ENCODE data around the gene KDM4C.
"Not testable (repeated sequence)": the region's sequence is repeated elsewhere in the genome, so short reads cannot be mapped to it uniquely, and the experiment has no call there.

KDM4C gene

DNA sequence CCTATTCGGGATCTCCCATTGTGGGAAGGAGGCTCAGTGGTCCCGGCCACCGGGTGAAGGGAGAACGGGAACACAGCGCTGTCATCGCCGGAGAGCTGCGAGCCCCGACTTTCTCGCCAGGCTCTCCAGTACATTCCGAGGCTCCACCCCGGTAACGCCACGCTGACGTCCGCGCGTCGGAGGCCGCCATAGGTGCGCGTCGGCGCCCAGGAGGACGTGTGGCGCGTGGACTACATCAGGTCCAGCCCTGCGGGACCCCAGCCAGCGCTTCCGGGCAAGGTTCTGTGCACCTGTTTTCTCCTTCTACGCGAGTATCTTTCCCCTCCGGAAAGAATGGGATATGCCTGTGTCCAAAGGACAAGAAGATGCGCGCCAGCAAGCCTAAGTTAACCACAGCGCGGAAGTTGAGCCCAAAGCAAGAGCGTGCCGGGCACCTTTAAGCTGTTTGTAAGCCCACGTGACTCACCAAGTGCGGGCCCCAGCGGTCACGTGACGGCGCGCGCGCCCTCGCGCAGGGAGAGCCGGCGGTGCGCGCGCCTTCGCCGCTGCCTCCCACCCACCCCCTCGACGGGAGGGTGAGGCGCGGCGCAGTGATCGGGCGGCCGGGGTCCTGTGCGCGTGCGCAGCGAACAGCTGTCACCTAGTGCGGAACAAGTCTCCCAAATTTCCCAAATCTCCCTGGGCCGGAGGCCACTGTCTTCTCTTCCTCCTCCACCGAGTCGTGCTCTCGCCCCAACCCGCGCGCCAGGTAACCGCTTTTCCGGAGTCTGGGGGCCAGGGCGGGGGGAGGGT lies at the start of gene KDM4C:
Gene KDM4C (plus strand): TSS at position 518 of the 792 bp plus-strand sequence. CDS start 35,016 bp downstream, outside the sequence.
- DNase-seq (ENCODE audit: low read depth), result peak; percentile 95

DNA sequence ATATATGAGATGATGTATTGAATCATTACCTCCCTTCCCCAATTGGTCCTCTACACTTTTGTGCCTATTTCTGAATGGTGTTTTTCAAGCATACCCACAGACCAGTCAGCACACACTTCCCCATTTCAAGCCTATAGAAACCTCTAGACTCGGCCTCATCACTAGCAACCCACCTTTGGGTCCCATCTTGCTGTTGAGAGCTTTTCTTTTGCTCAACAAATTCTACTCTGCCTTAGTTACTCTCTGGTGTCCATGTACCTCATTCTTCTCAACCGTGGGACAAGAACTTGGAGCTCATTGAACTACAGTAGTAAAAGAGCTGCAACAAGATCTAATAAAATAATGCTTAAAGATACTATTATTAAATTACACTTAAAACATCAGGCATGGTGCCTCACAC lies 49.0 kb upstream of the KDM4C start:
- no peak for DNase-seq (ENCODE audit: low read depth)

DNA sequence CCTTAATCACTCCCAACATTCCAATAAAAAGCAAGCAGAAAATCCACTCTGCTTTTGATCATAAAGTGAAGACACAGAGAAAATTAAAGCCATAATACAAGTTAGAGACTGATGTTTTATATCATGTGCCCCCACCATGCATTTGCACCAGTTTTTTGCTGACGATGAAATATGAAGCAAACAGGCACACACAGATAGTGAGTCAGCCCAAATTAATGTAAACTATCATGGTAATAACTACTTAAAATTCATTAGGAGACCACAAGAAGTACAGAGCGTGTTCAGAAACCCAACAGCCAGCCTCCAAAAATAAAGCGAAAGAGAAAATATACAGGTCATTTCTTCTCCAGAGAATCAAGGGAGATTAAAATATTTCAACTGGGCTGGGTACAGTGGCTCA lies 46.4 kb upstream of the KDM4C start:
- peak; percentile 72 for DNase-seq (ENCODE audit: low read depth)

- no peak for DNase-seq (ENCODE audit: low read depth)
Observed at GRCh38 chr9:6712041-6712440, 45.7 kb upstream of the KDM4C start.

DNA sequence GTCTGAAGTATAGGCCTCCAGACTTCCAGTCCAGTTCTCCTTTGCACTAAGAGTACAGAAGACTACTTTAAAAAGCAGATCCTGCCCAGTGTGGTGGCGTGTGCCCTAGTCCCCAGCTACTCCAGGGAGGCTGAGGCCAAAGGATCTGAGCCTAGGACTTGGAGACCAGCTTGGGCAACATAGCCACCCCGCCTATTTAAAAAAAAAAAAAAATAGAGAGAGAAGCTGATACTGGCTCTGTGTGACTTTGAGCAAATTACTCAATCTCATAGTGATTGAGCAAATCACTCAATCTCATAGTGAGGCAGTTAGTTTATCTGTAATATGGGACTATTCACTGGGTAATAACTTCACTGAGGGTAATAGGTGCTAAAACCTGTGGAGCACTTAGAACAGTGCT lies 43.6 kb upstream of the KDM4C start:
- DNase-seq (ENCODE audit: low read depth), result no peak

GRCh38 chr9:6715153-6715754 lies 42.5 kb upstream of the KDM4C start:
- DNase-seq (ENCODE audit: low read depth), result not testable (repeated sequence)

- DNase-seq (ENCODE audit: low read depth), result no peak
Observed at GRCh38 chr9:6715755-6716643, 41.8 kb upstream of the KDM4C start.

DNA sequence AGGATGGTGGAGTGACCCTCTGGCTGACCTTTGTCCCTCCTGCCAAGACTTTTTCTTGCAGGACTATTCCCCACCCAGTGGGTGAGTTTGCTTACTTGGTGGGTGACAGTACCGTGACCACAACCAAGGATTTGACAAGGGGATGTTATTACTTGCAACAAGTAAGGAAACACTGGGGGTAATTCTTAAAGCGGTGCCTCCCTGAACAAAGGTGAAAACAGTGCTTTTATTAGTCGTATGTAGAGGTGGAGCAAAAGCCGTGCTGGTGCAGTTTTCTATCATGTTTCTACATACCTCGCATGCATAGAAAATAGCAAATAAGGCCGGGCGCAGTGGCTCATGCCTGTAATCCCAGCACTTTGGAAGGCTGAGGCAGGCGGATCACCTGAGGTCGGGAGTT lies 41.0 kb upstream of the KDM4C start:
- DNase-seq (ENCODE audit: low read depth), result no peak

DNA sequence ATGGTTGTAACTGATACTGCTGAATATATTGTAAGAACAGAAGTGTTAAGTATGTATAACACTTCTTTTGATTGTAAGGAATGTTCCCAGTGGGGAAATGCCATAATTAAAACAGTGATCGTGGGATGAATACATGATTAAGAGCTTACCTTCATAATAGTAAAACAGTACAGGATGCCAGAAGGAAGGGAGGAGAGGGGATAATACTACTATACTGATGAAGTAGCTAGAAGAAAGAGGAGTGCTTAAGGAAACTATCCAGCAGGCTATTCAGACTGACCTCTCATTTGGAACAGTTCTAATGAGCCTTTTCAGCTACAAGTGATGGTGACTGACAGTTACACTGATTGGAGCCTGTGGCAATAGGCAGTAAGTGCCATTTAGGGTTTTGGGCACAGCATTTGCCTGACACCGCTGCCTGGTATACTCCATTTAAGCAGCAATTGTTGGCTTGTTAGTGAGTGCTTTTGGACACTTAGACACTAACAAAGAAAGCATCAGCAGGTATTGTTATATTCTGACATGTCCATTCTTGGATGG lies 33.8 kb upstream of the KDM4C start:
- DNase-seq (ENCODE audit: low read depth), result no peak

DNA sequence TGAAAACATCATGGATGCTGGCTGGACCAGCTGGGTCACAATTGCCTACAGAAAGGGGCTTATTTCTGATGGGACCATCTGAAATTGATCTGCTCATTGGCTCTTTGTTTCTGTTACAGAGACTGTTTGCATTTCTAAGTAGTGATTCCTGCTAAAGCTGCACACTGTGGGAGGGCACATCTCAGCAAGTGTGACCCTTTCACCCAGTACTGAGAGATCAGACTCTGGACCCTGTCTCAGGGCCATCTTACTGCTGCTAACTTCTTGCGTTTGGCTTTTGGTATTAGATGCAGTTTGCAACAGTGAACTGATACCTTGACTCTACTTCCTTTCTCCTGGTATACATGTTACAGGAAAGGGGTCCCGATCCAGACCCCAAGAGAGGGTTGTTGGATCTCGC lies 24.5 kb upstream of the KDM4C start:
- no peak for DNase-seq (ENCODE audit: low read depth)

DNA sequence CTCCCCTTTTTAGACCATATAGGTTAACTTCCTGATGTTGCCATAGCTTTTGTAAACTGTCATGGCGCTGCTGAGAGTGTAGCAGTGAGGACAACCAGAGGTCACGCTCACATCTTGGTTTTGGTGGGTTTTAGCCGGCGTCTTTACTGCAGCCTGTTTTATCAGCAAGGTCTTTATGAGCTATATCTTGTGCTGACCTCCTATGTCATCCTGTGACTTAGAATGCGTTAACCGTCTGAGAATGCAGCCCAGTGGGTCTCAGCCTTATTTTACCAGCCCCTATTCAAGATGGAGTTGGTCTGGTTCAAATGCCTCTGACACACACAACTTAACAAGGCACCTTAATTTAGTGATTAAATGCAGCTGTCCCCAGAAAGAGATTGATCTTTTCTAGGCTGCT lies 23.9 kb upstream of the KDM4C start:
- no peak for DNase-seq (ENCODE audit: low read depth)

DNA sequence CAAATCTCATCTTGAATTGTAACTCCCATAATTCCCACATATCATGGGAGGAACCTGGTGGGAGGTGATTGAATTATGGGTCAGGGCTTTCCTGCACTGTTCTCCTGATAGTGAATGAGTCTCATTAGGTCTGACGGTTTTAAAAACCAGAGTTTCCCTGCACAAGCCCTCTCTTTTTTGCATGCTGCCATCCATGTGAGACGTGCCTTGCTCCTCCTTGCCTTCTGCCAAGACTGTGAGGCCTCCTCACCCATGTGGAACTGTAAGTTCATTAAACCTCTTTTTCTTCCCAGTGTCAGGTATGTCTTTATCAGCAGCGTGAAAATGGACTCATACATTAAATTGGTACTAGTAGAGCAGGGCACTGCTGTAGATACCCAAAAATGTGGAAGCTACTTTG lies 22.4 kb upstream of the KDM4C start:
- no peak for DNase-seq (ENCODE audit: low read depth)

- DNase-seq (ENCODE audit: low read depth), result peak; percentile 31
Observed at GRCh38 chr9:6739218-6739617, 18.6 kb upstream of the KDM4C start.

DNA sequence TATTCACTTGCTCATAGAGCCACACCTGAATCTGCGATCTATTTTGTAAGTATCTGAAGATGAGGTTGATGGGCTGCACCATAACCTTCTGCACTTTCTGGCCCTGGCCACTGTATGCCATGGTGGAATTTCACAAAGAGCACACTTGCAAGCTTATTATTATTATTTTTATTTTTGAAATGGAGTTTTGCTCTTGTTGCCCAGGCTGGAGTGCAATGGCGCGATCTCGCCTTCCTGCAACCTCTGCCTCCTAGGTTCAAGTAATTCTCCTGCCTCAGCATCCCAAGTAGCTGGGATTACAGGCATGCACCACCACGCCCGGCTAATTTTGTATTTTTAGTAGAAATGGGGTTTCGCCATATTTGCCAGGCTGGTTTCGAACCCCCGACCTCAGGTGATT lies 8.9 kb upstream of the KDM4C start:
- not testable (repeated sequence) for DNase-seq (ENCODE audit: low read depth)

DNA sequence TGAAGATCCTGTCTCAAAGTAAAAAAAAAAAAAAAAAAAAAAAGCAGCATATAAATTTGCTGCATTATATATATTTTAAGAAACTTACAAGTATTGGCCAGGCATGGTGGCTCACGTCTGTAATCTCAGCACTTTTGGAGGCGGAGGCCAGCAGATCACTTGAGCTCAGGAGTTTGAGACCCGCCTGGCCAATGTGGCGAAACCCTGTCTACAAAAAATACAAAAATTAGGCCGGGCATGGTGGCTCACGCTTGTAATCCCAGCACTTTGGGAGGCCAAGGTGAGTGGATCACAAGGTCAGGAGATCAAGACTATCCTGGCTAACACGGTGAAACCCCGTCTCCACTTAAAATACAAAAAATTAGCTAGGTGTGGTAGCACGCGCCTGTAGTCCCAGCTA lies 2.9 kb upstream of the KDM4C start:
- DNase-seq (ENCODE audit: low read depth), result not testable (repeated sequence)

- peak; percentile 87 for DNase-seq (ENCODE audit: low read depth)
Observed at GRCh38 chr9:6757132-6757455, 679 bp upstream of the KDM4C start.

GRCh38 chr9:6758248-6758497 lies 400 bp downstream of the KDM4C start:
- no peak for DNase-seq (ENCODE audit: low read depth)

DNA sequence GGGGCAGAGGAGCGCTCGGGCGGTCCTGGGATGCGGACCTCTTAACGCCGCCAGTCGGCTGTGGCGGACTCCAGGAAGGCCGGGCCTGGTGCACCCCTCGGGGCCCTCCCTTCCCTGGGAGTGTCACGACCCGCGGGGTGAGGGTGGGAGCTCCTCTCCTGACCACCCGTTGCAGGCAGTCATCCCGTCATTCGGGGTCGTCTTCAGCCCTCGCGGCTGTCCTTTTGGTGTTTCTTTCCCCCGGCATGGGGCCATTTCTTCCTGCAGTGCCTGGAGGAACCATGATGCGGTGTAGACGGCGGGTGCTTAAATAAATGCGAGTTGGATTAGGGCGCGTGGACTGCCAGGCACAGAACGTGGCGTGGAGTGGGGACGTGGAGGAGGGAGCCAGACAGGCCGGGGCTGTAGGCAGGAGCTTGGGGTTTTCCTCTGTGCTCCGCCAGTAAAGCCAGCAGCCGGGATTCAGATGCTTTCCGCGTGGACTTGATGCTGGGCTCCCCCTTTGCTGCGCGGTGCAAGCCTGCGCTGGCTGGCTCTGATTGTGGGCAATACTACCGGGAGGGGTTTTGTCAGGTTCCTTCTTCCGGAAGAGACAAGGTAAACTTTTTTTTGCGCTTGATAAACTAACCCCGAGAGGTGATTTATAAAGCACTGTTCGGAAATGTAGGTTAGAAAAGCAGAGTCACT lies 868 bp downstream of the KDM4C start:
- DNase-seq (ENCODE audit: low read depth), result peak; percentile 68

DNA sequence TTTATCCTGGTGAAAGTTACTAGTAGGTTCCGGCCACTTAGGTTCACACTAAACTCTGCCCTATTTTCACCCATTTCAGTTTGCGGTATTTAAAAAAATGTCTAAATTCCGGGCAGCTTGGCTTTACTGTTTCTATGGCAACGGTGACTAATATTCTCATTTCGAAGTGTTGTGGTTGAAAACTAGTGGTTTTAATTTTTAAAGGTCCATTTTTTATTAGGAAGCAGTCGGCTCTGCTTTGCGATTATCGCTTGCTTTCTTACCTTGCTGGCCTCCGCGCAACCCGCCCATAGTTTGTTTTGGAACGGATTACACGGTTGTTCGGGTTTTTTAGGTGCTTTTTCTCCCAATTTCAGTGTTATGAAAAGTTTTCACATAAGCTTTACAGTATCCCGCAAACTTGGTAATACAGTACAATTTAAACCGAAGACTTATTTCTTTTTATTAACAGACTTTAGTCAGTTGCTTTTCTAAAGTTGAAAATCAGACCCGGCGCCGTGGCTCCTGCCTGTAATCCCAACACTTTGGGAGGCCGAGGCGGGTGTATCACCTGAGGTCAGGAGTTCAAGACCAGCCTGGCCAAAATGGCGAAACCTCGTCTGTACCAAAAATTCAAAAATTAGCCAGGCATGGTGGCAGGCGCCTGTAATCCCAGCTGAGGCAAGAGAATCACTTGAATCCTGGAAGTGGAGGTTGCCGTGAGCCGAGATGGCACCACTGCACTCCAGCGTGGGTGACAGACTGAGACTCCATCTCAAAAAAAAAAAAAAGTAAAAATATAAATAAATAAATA lies 1.6 kb downstream of the KDM4C start:
- DNase-seq (ENCODE audit: low read depth), result peak; percentile 88

- DNase-seq (ENCODE audit: low read depth), result no peak
Observed at GRCh38 chr9:6761306-6761705, 3.5 kb downstream of the KDM4C start.

GRCh38 chr9:6763244-6763643 lies 5.5 kb downstream of the KDM4C start:
- no peak for DNase-seq (ENCODE audit: low read depth)

DNA sequence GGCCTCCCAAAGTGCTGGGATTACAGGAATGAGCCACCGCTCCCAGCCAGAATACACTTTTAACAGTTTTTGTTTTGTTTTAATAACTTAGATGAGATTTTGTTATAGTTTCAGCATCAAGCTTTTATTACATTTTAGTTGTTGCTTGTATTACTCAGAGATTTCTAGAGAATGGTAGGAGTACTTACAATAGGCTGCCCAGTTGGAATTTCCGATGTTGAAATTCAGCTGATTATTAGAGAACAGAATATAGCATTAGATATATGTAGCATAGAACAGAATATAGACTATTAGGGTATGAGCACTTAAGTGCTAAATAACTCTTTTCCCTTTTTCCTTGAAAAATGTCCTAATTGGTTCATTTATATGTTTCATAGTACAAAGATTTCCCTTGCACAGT lies 6.2 kb downstream of the KDM4C start:
- DNase-seq (ENCODE audit: low read depth), result no peak

Measured in iris pigment epithelial cell (primary cell).